IPS-18a (cell line): ENCODE data around the gene TRIP4.

Experiments used
- H3K27ac ChIP-seq: one replicate; pipeline ENCODE4 v1.5.1; 2013; ENCODE audit warnings: low read length
- H3K27me3 ChIP-seq: one replicate; pipeline ENCODE4 v1.6.1; 2013; ENCODE audit warnings: mild to moderate bottlenecking, low read length; ENCODE audit not compliant: control insufficient read depth, insufficient read depth
- H3K36me3 ChIP-seq: one replicate; pipeline ENCODE4 v1.6.1; 2013; ENCODE audit warnings: low read depth, low read length; ENCODE audit not compliant: control insufficient read depth
- H3K4me1 ChIP-seq: one replicate; pipeline ENCODE4 v1.6.1; 2013; ENCODE audit warnings: low read depth, low read length; ENCODE audit not compliant: control insufficient read depth
- H3K4me3 ChIP-seq: one replicate; pipeline ENCODE4 v1.5.1; 2013; ENCODE audit warnings: low read length
- H3K9ac ChIP-seq: one replicate; pipeline ENCODE4 v1.6.1; 2013; ENCODE audit warnings: mild to moderate bottlenecking, low read length, moderate library complexity
- H3K9me3 ChIP-seq: one replicate; pipeline ENCODE4 v1.6.1; 2013; ENCODE audit warnings: low read depth, low read length; ENCODE audit not compliant: control insufficient read depth

TRIP4 gene

GRCh38 chr15:64429448-64429847 lies 41.8 kb downstream of the TRIP4 start:
- H3K27ac ChIP-seq, result no peak overlapping the region
- no peak overlapping the region for H3K9ac ChIP-seq
- peaks cover 19% of the 10 kb centered on the region for H3K4me1 ChIP-seq
- H3K9me3 ChIP-seq, result no peaks in the 10 kb centered on the region
- H3K4me3 ChIP-seq, result peak overlapping the region; percentile 4
- H3K27me3 ChIP-seq, result no peaks in the 10 kb centered on the region
- H3K36me3 ChIP-seq, result peaks cover 4% of the 10 kb centered on the region

GRCh38 chr15:64430000-64430735 lies 42.5 kb downstream of the TRIP4 start:
- peak overlapping the region; percentile 4 for H3K4me3 ChIP-seq
- no peaks in the 10 kb centered on the region for H3K27me3 ChIP-seq
- peaks cover 19% of the 10 kb centered on the region for H3K4me1 ChIP-seq
- H3K27ac ChIP-seq, result no peak overlapping the region
- peak overlapping the region; percentile 2 for H3K9ac ChIP-seq
- no peaks in the 10 kb centered on the region for H3K9me3 ChIP-seq
- peaks cover 4% of the 10 kb centered on the region for H3K36me3 ChIP-seq

GRCh38 chr15:64437982-64438381 lies 50.3 kb downstream of the TRIP4 start:
- Histone ChIP-seq H3K36me3 (no peaks in the 10 kb centered on the region), H3K27ac (no peak overlapping the region), H3K27me3 (no peaks in the 10 kb centered on the region), H3K4me1 (no peaks in the 10 kb centered on the region), H3K9me3 (no peaks in the 10 kb centered on the region), H3K9ac (no peak overlapping the region), H3K4me3 (no peak overlapping the region)

GRCh38 chr15:64438653-64439447 lies 51.2 kb downstream of the TRIP4 start:
- Histone ChIP-seq H3K9ac (no peak overlapping the region), H3K4me3 (no peak overlapping the region), H3K4me1 (no peaks in the 10 kb centered on the region), H3K9me3 (no peaks in the 10 kb centered on the region), H3K27me3 (no peaks in the 10 kb centered on the region), H3K36me3 (no peaks in the 10 kb centered on the region), H3K27ac (no peak overlapping the region)

- no peak overlapping the region for H3K4me3 ChIP-seq
- no peak overlapping the region for H3K27ac ChIP-seq
- no peaks in the 10 kb centered on the region for H3K36me3 ChIP-seq
- no peak overlapping the region for H3K9ac ChIP-seq
- no peaks in the 10 kb centered on the region for H3K27me3 ChIP-seq
- no peaks in the 10 kb centered on the region for H3K4me1 ChIP-seq
- no peaks in the 10 kb centered on the region for H3K9me3 ChIP-seq
These were observed 54.2 kb downstream of the TRIP4 start for GRCh38 chr15:64441852-64442251.

GRCh38 chr15:64443016-64443415 lies 55.4 kb downstream of the TRIP4 start:
- Histone ChIP-seq H3K36me3 (peaks cover 3% of the 10 kb centered on the region), H3K27me3 (no peaks in the 10 kb centered on the region), H3K9ac (no peak overlapping the region), H3K4me1 (no peaks in the 10 kb centered on the region), H3K9me3 (no peaks in the 10 kb centered on the region), H3K4me3 (no peak overlapping the region), H3K27ac (no peak overlapping the region)

- Histone ChIP-seq H3K36me3 (peaks cover 3% of the 10 kb centered on the region), H3K27ac (no peak overlapping the region), H3K4me1 (no peaks in the 10 kb centered on the region), H3K9me3 (no peaks in the 10 kb centered on the region), H3K27me3 (no peaks in the 10 kb centered on the region), H3K4me3 (no peak overlapping the region), H3K9ac (no peak overlapping the region)
These were observed 56.3 kb downstream of the TRIP4 start for GRCh38 chr15:64443747-64444621.

GRCh38 chr15:64444836-64445235 lies 57.2 kb downstream of the TRIP4 start:
- Histone ChIP-seq H3K27me3 (no peaks in the 10 kb centered on the region), H3K4me3 (no peak overlapping the region), H3K36me3 (peaks cover 3% of the 10 kb centered on the region), H3K9ac (no peak overlapping the region), H3K4me1 (no peaks in the 10 kb centered on the region), H3K9me3 (no peaks in the 10 kb centered on the region), H3K27ac (no peak overlapping the region)

- no peak overlapping the region for H3K4me3 ChIP-seq
- no peaks in the 10 kb centered on the region for H3K27me3 ChIP-seq
- H3K4me1 ChIP-seq, result no peaks in the 10 kb centered on the region
- peaks cover 3% of the 10 kb centered on the region for H3K36me3 ChIP-seq
- no peaks in the 10 kb centered on the region for H3K9me3 ChIP-seq
- no peak overlapping the region for H3K9ac ChIP-seq
- no peak overlapping the region for H3K27ac ChIP-seq
These were observed 60.1 kb downstream of the TRIP4 start for GRCh38 chr15:64447536-64448315.

- no peak overlapping the region for H3K27ac ChIP-seq
- H3K4me1 ChIP-seq, result peaks cover 6% of the 10 kb centered on the region
- no peaks in the 10 kb centered on the region for H3K9me3 ChIP-seq
- H3K9ac ChIP-seq, result no peak overlapping the region
- H3K27me3 ChIP-seq, result no peaks in the 10 kb centered on the region
- no peaks in the 10 kb centered on the region for H3K36me3 ChIP-seq
- H3K4me3 ChIP-seq, result no peak overlapping the region
These were observed 65.5 kb downstream of the TRIP4 start for GRCh38 chr15:64452988-64453688.
